Endothelial cell (in vitro differentiated cells): ENCODE data around the gene FLNA. TPM values are rescaled to one million over a fixed set of nuclear protein-coding genes. Genes with fewer than 3 reads are reported as not detected.

Source experiments
- DNase-seq: peaks from one replicate; pipeline ENCODE4 v3.0.0; 2021; ENCODE audit warnings: low spot score
- H3K27ac Mint-ChIP-seq: one replicate; pipeline ENCODE4 v1.8.0; 2021; ENCODE audit warnings: mixed read lengths, inconsistent platforms; ENCODE audit not compliant: unreplicated experiment
- H3K27me3 Mint-ChIP-seq: one replicate; pipeline ENCODE4 v1.8.0; 2021; ENCODE audit warnings: mild to moderate bottlenecking, moderate library complexity, mixed read lengths, inconsistent platforms; ENCODE audit not compliant: unreplicated experiment
- H3K36me3 Mint-ChIP-seq: one replicate; pipeline ENCODE4 v1.8.0; 2021; ENCODE audit warnings: mild to moderate bottlenecking, low read depth, mixed read lengths, inconsistent platforms; ENCODE audit not compliant: unreplicated experiment
- H3K4me1 Mint-ChIP-seq: one replicate; pipeline ENCODE4 v1.8.0; 2021; ENCODE audit warnings: mild to moderate bottlenecking, mixed read lengths, inconsistent platforms; ENCODE audit not compliant: unreplicated experiment
- H3K4me3 Mint-ChIP-seq: one replicate; pipeline ENCODE4 v1.8.0; 2021; ENCODE audit warnings: mild to moderate bottlenecking, mixed read lengths, inconsistent platforms; ENCODE audit not compliant: unreplicated experiment
- H3K9me3 Mint-ChIP-seq: one replicate; pipeline ENCODE4 v1.8.0; 2021; ENCODE audit warnings: mixed read lengths, inconsistent platforms; ENCODE audit not compliant: unreplicated experiment
- CTCF ChIP-seq: fragments of 200-600 bp; sonication (generic); IDR thresholded peaks from one replicate; pipeline ENCODE4 v1.5.0; 2021; ENCODE audit warnings: antibody characterized with exemption; ENCODE audit not compliant: unreplicated experiment
- total RNA-seq: library from RNA; stranded (reverse); fragmentation: NEBNext Ultra II Directional; extraction: Animal tissue kit (Norgen Biotek cat#: 25700); gene quantifications from one replicate; pipeline ENCODE4 v1.2.1, GENCODE V29; 2021; ENCODE audit not compliant: unreplicated experiment

Gene FLNA
- total RNA-seq, 1 donor from 2014 or later: 1,022 TPM

- no peaks in the 10 kb centered on the region for H3K9me3 Mint-ChIP-seq
These were observed 65.2 kb downstream of the FLNA start for GRCh38 chrX:154309041-154309775.

GRCh38 chrX:154308108-154308946 is 66.1 kb downstream of the FLNA start:
- peak; percentile 72 for DNase-seq
- H3K4me1 Mint-ChIP-seq: peaks cover 3% of the 10 kb centered on the region
- peak; percentile 58 for TF ChIP-seq CTCF
- H3K36me3 Mint-ChIP-seq: no peaks in the 10 kb centered on the region
- no peak overlapping the region for H3K4me3 Mint-ChIP-seq
- no peak overlapping the region for H3K27ac Mint-ChIP-seq
- no peaks in the 10 kb centered on the region for H3K9me3 Mint-ChIP-seq
- peaks cover 3% of the 10 kb centered on the region for H3K27me3 Mint-ChIP-seq

More at GRCh38 chrX:154309041-154309775, 65.2 kb downstream of the FLNA start:
- Mint-ChIP-seq H3K4me1 (peaks cover 3% of the 10 kb centered on the region), H3K4me3 (no peak overlapping the region), H3K36me3 (no peaks in the 10 kb centered on the region), H3K27me3 (peaks cover 3% of the 10 kb centered on the region), H3K27ac (no peak overlapping the region)
- no peak for DNase-seq
- TF ChIP-seq CTCF: no peak

GRCh38 chrX:154307202-154307601 is 67.2 kb downstream of the FLNA start:
- H3K27ac Mint-ChIP-seq: no peak overlapping the region

GRCh38 chrX:154305541-154306205 is 68.8 kb downstream of the FLNA start:
- Mint-ChIP-seq H3K27ac (no peak overlapping the region), H3K4me3 (no peak overlapping the region), H3K4me1 (peaks cover 3% of the 10 kb centered on the region), H3K36me3 (no peaks in the 10 kb centered on the region), H3K9me3 (no peaks in the 10 kb centered on the region), H3K27me3 (no peaks in the 10 kb centered on the region)
- no peak for DNase-seq
- TF ChIP-seq CTCF: no peak

More at GRCh38 chrX:154307202-154307601, 67.2 kb downstream of the FLNA start:
- no peaks in the 10 kb centered on the region for H3K36me3 Mint-ChIP-seq
- DNase-seq: no peak
- H3K27me3 Mint-ChIP-seq: peaks cover 3% of the 10 kb centered on the region
- no peak overlapping the region for H3K4me3 Mint-ChIP-seq
- H3K9me3 Mint-ChIP-seq: no peaks in the 10 kb centered on the region
- no peak for TF ChIP-seq CTCF
- H3K4me1 Mint-ChIP-seq: peaks cover 3% of the 10 kb centered on the region
